ENCODE results near the gene LTBP1. TPM values are rescaled to one million over a fixed set of nuclear protein-coding genes. Genes with fewer than 3 reads are reported as not detected.
"Not testable (repeated sequence)": the region's sequence is repeated elsewhere in the genome, so short reads cannot be mapped to it uniquely, and the experiment has no call there.

The LTBP1 gene
- polyA plus RNA-seq, 5 donors: 37.7 to 59.9 (median 52.7) TPM

- DNase-seq: no peak
These were observed 395.4 kb downstream of the LTBP1 start for GRCh38 chr2:33342171-33342570.

GRCh38 chr2:33342705-33343104 lies 396.0 kb downstream of the LTBP1 start:
- DNase-seq: no peak

- DNase-seq: no peak
These were observed 396.7 kb downstream of the LTBP1 start for GRCh38 chr2:33343387-33343895.

- DNase-seq: no peak
These were observed 397.5 kb downstream of the LTBP1 start for GRCh38 chr2:33344230-33344629.

- DNase-seq: no peak
These were observed 401.1 kb downstream of the LTBP1 start for GRCh38 chr2:33347856-33348255.

- no peak for DNase-seq
These were observed 403.9 kb downstream of the LTBP1 start for GRCh38 chr2:33350632-33351031.

GRCh38 chr2:33351781-33352180 lies 405.0 kb downstream of the LTBP1 start:
- no peak for DNase-seq

GRCh38 chr2:33354981-33355380 lies 408.2 kb downstream of the LTBP1 start:
- DNase-seq: no peak

GRCh38 chr2:33358878-33359277 lies 412.1 kb downstream of the LTBP1 start:
- no peak for DNase-seq

GRCh38 chr2:33363325-33364298 lies 416.9 kb downstream of the LTBP1 start:
- DNase-seq: no peak

- no peak for DNase-seq
These were observed 418.7 kb downstream of the LTBP1 start for GRCh38 chr2:33365264-33365970.

- no peak for DNase-seq
These were observed 419.7 kb downstream of the LTBP1 start for GRCh38 chr2:33366473-33366872.

GRCh38 chr2:33368524-33368923 lies 421.8 kb downstream of the LTBP1 start:
- DNase-seq: not testable (repeated sequence)

GRCh38 chr2:33369191-33369590 lies 422.4 kb downstream of the LTBP1 start:
- no peak for DNase-seq

GRCh38 chr2:33370636-33371265 lies 424.0 kb downstream of the LTBP1 start:
- DNase-seq: no peak

GRCh38 chr2:33371304-33372090 lies 424.7 kb downstream of the LTBP1 start:
- no peak for DNase-seq

- DNase-seq: no peak
These were observed 426.3 kb downstream of the LTBP1 start for GRCh38 chr2:33372940-33373553.

GRCh38 chr2:33373986-33374385 lies 427.2 kb downstream of the LTBP1 start:
- DNase-seq: no peak

- no peak for DNase-seq
These were observed 428.3 kb downstream of the LTBP1 start for GRCh38 chr2:33375054-33375453.

GRCh38 chr2:33377048-33377447 lies 430.3 kb downstream of the LTBP1 start:
- DNase-seq: no peak

Data from right lung (tissue), 5 donors.